Stimulated activated CD4-positive, alpha-beta T cell treated with anti-CD3 and anti-CD28 coated beads, Interleukin-1b, Interleukin-23, amount 100 ng/mL, for 1 hour (primary cell): ENCODE results near the gene ASGR2.
"Not testable (repeated sequence)": the region's sequence is repeated elsewhere in the genome, so short reads cannot be mapped to it uniquely, and the experiment has no call there.

Source experiments
- DNase-seq, 2 donors: peaks; one replicate each; pipeline ENCODE4 v3.0.0-alpha.2; 2020; ENCODE audit warnings: low read depth in 2 of 2

The ASGR2 gene

GRCh38 chr17:7114241-7114874 is at the start of gene ASGR2:
Gene ASGR2 (minus strand): TSS chr17:7114822. CDS start chr17:7114240, 582 bp downstream.
- DNase-seq, result no peak

- not testable (repeated sequence) for DNase-seq
Measured at GRCh38 chr17:7159571-7159970, 44.9 kb upstream of the ASGR2 start.

- not testable (repeated sequence) for DNase-seq
Measured at GRCh38 chr17:7158424-7158823, 43.8 kb upstream of the ASGR2 start.

- DNase-seq, result no peak
Measured at GRCh38 chr17:7156342-7156940, 41.8 kb upstream of the ASGR2 start.

GRCh38 chr17:7147772-7148171 is 33.1 kb upstream of the ASGR2 start:
- no peak for DNase-seq

GRCh38 chr17:7146115-7146514 is 31.5 kb upstream of the ASGR2 start:
- no peak for DNase-seq

- DNase-seq, result no peak
Measured at GRCh38 chr17:7144213-7144612, 29.6 kb upstream of the ASGR2 start.

GRCh38 chr17:7141824-7142223 is 27.2 kb upstream of the ASGR2 start:
- no peak for DNase-seq

GRCh38 chr17:7139400-7139799 is 24.8 kb upstream of the ASGR2 start:
- no peak for DNase-seq

GRCh38 chr17:7138800-7139381 is 24.3 kb upstream of the ASGR2 start:
- no peak for DNase-seq

- DNase-seq, result no peak
Measured at GRCh38 chr17:7137171-7137943, 22.7 kb upstream of the ASGR2 start.

GRCh38 chr17:7136266-7136877 is 21.8 kb upstream of the ASGR2 start:
- peak; percentile 55 to 71 for DNase-seq

- no peak for DNase-seq
Measured at GRCh38 chr17:7133916-7134315, 19.3 kb upstream of the ASGR2 start.

GRCh38 chr17:7133424-7133823 is 18.8 kb upstream of the ASGR2 start:
- DNase-seq, result peak in 1 of 2 donors; percentile 15

- peak in 1 of 2 donors; percentile 2 for DNase-seq
Measured at GRCh38 chr17:7132511-7133094, 18.0 kb upstream of the ASGR2 start.

- no peak for DNase-seq
Measured at GRCh38 chr17:7131423-7131791, 16.8 kb upstream of the ASGR2 start.

- DNase-seq, result no peak
Measured at GRCh38 chr17:7130621-7131422, 16.2 kb upstream of the ASGR2 start.

- no peak for DNase-seq
Measured at GRCh38 chr17:7129311-7129710, 14.7 kb upstream of the ASGR2 start.

GRCh38 chr17:7128160-7128559 is 13.5 kb upstream of the ASGR2 start:
- no peak for DNase-seq

GRCh38 chr17:7127501-7127900 is 12.9 kb upstream of the ASGR2 start:
- not testable (repeated sequence) for DNase-seq

- not testable (repeated sequence) for DNase-seq
Measured at GRCh38 chr17:7126386-7126785, 11.8 kb upstream of the ASGR2 start.
